CD4-positive, alpha-beta T cell (primary cell): ENCODE results near the gene MXI1. TPM values are rescaled to one million over a fixed set of nuclear protein-coding genes. Genes with fewer than 3 reads are reported as not detected.

Source experiments
- ATAC-seq: fragments of 200-7000 bp; cut with Tn5 transposase; one replicate; pipeline ENCODE4 v1.10.0; 2022; ENCODE audit warnings: mild to moderate bottlenecking; ENCODE audit not compliant: poor library complexity
- CTCF ChIA-PET: fragments of 350-600 bp; sonication (Branson Sonifier 250); formaldehyde crosslinking; loops from one replicate; lab custom pipeline; 2021; ENCODE audit warnings: antibody characterized with exemption, inconsistent platforms; lab: Charles Lee
- POLR2A ChIA-PET: fragments of 350-600 bp; sonication (Branson Sonifier 250); formaldehyde crosslinking; loops from one replicate; lab custom pipeline; 2021; ENCODE audit warnings: antibody characterized with exemption, inconsistent platforms; lab: Charles Lee
- DNase-seq, 14 experiments: peaks; one replicate each; pipeline ENCODE4 v3.0.0-alpha.2; 2013 to 2020; ENCODE audit warnings: mixed read lengths in 2 of 14
- H3K27ac ChIP-seq, 2 donors: one replicate each; pipeline versions ENCODE4 v1.5.1 to v1.7.0; 2013; ENCODE audit warnings: low read length in 2 of 2, low read depth in 1 of 2, mild to moderate bottlenecking in 1 of 2
- H3K27me3 ChIP-seq, 2 experiments: 1 replicate in 1 of 2; 2 replicates in 1 of 2; pipeline versions ENCODE4 v1.6.1 to v1.7.0; 2013; ENCODE audit warnings: low read length in 2 of 2, control low read depth in 1 of 2, mild to moderate bottlenecking in 1 of 2, moderate library complexity in 1 of 2; ENCODE audit not compliant: insufficient read depth in 2 of 2, control insufficient read depth in 1 of 2
- H3K36me3 ChIP-seq: one replicate; pipeline ENCODE4 v1.6.1; 2013; ENCODE audit warnings: low read length, control low read depth; ENCODE audit not compliant: insufficient read depth
- H3K4me1 ChIP-seq: one replicate; pipeline ENCODE4 v1.6.1; 2013; ENCODE audit warnings: low read length, control low read depth; ENCODE audit not compliant: insufficient read depth
- H3K4me3 ChIP-seq: one replicate; pipeline ENCODE4 v1.5.1; 2013; ENCODE audit warnings: mild to moderate bottlenecking, low read length, moderate library complexity
- H3K9me3 ChIP-seq, 2 experiments: 1 replicate in 1 of 2; 2 replicates in 1 of 2; pipeline versions ENCODE4 v1.6.1 to v1.7.0; 2013; ENCODE audit warnings: low read length in 2 of 2, mild to moderate bottlenecking in 2 of 2, control low read depth in 1 of 2, moderate library complexity in 1 of 2; ENCODE audit not compliant: control insufficient read depth in 1 of 2, insufficient read depth in 1 of 2
- H3K27ac Mint-ChIP-seq: one replicate; pipeline ENCODE4 v1.8.0; 2020; ENCODE audit warnings: mixed read lengths
- H3K27me3 Mint-ChIP-seq: one replicate; pipeline ENCODE4 v1.8.0; 2021; ENCODE audit warnings: mixed read lengths
- H3K36me3 Mint-ChIP-seq: one replicate; pipeline ENCODE4 v1.8.0; 2021; ENCODE audit warnings: low read depth, mixed read lengths
- H3K4me1 Mint-ChIP-seq: one replicate; pipeline ENCODE4 v1.8.0; 2021; ENCODE audit warnings: low read depth, mixed read lengths
- H3K4me3 Mint-ChIP-seq: one replicate; pipeline ENCODE4 v1.8.0; 2020; ENCODE audit warnings: mild to moderate bottlenecking, mixed read lengths
- H3K9me3 Mint-ChIP-seq: one replicate; pipeline ENCODE4 v1.8.0; 2020; ENCODE audit warnings: mixed read lengths
- intact Hi-C, 2 experiments: fragments of 100-400 bp; cut with DNase I in 1 of 2; cut with micrococcal nuclease in 1 of 2; formaldehyde crosslinking; loops; one replicate each; pipeline versions ENCODE4 v1.15.1 to v1.9.0; 2023 to 2025; cut with DNase I, micrococcal nuclease
- total RNA-seq, 174 experiments: library from RNA in 2 of 174; stranded (reverse) in 2 of 174; gene quantifications; one replicate each; pipeline ENCODE4 v1.2.3 and lab custom pipeline; 2021 to 2026
- TF ChIP-seq, protein P1 (sequence below): fragments of 200-600 bp; IDR thresholded peaks from one replicate; pipeline ENCODE4 v1.8.0; 2022; ENCODE audit warnings: antibody characterized with exemption, mild to moderate bottlenecking

MXI1 gene
- total RNA-seq, 2 experiments from 2014 or later = 74.3 to 84.3 TPM

DNA sequence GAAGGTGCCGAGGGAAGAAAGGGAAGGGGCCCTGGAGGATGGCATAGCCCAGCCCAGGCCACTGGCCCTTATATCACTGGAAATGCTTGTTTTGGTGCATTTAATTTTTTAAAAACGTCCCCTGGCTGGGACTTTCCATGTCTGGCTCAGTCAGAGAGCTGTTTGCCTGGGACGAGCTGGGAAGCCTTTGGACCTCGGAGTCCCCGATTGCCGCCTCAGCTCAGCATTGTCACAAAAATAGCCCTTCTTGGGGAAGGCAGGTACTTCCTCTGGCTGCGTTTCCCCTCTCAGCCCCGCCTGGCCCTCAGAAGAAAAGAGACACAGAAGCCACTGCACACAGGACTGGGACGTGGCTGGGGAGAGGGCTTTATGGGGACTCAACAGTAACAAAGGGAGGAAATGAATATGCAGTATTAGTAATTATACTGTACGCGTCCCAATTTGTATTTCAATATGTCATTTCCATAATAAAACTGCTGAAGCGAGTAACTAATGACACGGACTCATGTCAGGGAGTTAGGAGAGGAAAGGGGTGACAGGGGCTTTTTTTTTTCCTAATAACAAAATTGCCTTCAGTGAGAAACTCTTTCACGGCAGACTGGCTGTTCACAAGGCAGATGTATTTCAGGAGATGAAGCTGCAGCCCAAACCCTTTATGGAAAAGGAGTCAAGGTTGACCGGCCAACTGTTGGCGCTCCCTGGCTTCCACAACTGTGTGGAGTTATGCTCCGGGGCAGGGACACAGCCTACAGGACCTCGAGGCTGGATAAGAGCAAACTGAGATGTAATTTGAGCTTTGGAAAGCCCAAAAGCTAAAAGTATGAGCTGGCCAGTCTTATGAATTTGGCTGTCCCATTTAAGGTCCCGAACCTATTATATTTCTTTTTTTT lies 31.0 kb upstream of the MXI1 start:
- H3K27me3 Mint-ChIP-seq = peaks cover 62% of the 10 kb centered on the region
- intact Hi-C loops = no loop called here
- no peaks in the 10 kb centered on the region for H3K4me1 Mint-ChIP-seq
- Histone ChIP-seq H3K27me3 (peaks cover 10 to 40% of the 10 kb centered on the region in 2 experiments), H3K4me3 (no peak overlapping the region), H3K9me3 (peaks cover 0 to 4% of the 10 kb centered on the region in 2 experiments), H3K4me1 (no peaks in the 10 kb centered on the region), H3K27ac (no peak overlapping the region), H3K36me3 (no peaks in the 10 kb centered on the region)
- TF ChIP-seq, protein P1, sequence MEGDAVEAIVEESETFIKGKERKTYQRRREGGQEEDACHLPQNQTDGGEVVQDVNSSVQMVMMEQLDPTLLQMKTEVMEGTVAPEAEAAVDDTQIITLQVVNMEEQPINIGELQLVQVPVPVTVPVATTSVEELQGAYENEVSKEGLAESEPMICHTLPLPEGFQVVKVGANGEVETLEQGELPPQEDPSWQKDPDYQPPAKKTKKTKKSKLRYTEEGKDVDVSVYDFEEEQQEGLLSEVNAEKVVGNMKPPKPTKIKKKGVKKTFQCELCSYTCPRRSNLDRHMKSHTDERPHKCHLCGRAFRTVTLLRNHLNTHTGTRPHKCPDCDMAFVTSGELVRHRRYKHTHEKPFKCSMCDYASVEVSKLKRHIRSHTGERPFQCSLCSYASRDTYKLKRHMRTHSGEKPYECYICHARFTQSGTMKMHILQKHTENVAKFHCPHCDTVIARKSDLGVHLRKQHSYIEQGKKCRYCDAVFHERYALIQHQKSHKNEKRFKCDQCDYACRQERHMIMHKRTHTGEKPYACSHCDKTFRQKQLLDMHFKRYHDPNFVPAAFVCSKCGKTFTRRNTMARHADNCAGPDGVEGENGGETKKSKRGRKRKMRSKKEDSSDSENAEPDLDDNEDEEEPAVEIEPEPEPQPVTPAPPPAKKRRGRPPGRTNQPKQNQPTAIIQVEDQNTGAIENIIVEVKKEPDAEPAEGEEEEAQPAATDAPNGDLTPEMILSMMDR = no peak
- H3K27ac Mint-ChIP-seq = no peak overlapping the region
- ATAC-seq = no peak
- CTCF ChIA-PET = no interaction called here
- no peak for DNase-seq
- H3K9me3 Mint-ChIP-seq = no peaks in the 10 kb centered on the region
- POLR2A ChIA-PET = no interaction called here
- no peaks in the 10 kb centered on the region for H3K36me3 Mint-ChIP-seq
- no peak overlapping the region for H3K4me3 Mint-ChIP-seq

DNA sequence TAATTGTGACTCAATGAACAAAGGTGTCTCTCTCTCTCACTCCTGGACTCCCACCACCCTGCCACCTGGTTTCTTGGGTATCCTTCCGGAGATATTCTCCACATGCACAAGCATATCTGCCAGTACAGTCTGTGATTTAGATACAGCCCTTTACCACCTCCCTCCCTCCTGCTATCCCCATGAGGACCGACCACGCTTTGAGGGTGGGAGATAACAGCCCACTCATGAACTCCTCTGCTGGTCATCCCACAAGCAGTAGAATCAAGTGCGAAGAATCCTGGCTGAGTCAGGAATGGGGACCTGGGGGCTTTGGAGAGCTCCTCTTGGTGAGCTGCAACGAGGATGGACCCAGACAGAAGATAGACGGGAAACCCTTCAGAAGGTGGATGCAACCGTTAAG lies 28.2 kb upstream of the MXI1 start:
- no peaks in the 10 kb centered on the region for H3K9me3 ChIP-seq
- Mint-ChIP-seq H3K4me3 (no peak overlapping the region), H3K4me1 (no peaks in the 10 kb centered on the region), H3K9me3 (no peaks in the 10 kb centered on the region), H3K27ac (no peak overlapping the region), H3K36me3 (no peaks in the 10 kb centered on the region), H3K27me3 (peaks cover 40% of the 10 kb centered on the region)
- DNase-seq (no peak), ATAC-seq (no peak)
- H3K27ac ChIP-seq = no peak overlapping the region
- ChIA-PET CTCF (no interaction called here), POLR2A (no interaction called here)
- no peak overlapping the region for H3K4me3 ChIP-seq
- TF ChIP-seq, protein P1 = no peak
- H3K36me3 ChIP-seq = no peaks in the 10 kb centered on the region
- no peaks in the 10 kb centered on the region for H3K4me1 ChIP-seq
- H3K27me3 ChIP-seq = peaks cover 9 to 26% of the 10 kb centered on the region in 2 experiments
- intact Hi-C loops = no loop called here

DNA sequence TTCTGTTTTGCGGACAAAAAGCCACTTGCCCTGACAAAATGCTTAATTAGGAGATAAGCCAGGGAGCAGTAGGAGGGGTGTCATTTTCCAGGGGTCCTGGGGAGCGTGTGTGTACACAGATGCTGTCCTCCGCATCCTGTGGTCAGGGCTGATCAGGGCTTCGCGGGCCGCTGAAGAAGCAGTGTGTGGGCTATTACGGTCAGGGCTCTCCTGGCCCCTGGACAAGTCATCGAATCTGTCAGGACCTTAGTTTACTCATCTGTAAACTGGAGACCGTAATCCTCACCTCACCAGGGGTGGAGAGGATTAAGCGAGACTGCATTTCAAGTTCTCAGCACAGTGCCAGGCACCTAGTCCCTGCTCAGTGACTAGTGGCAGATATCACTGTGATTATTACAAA lies 26.0 kb upstream of the MXI1 start:
- intact Hi-C loops = no loop called here
- POLR2A ChIA-PET = interaction anchor here (0.6 to 1.1 kb wide), 2 partner anchors 29 to 317 kb away, joined by 3 to 4 read pairs; no protein-coding TSS in a partner anchor
- Histone ChIP-seq H3K27me3 (peaks cover 9 to 13% of the 10 kb centered on the region in 2 experiments), H3K36me3 (no peaks in the 10 kb centered on the region), H3K4me1 (no peaks in the 10 kb centered on the region), H3K9me3 (no peaks in the 10 kb centered on the region), H3K27ac (no peak overlapping the region), H3K4me3 (no peak overlapping the region)
- Mint-ChIP-seq H3K4me1 (no peaks in the 10 kb centered on the region), H3K27ac (no peak overlapping the region), H3K36me3 (no peaks in the 10 kb centered on the region), H3K4me3 (no peak overlapping the region), H3K27me3 (peaks cover 19% of the 10 kb centered on the region), H3K9me3 (no peaks in the 10 kb centered on the region)
- TF ChIP-seq, protein P1 = no peak
- ATAC-seq (no peak), DNase-seq (no peak)
- CTCF ChIA-PET = no interaction called here
